Trophoblast cell (in vitro differentiated cells and primary cell): ENCODE measurements around the gene MSI1.
A peak's percentile ranks its signal among the peaks of the same experiment; 100 is the strongest.

Source experiments
- DNase-seq, 2 donors: peaks; one replicate each; pipeline ENCODE4 v3.0.0-alpha.2; 2016
- H2AFZ ChIP-seq: 2 replicates; pipeline ENCODE4 v1.6.1; 2013; ENCODE audit warnings: low read length, moderate library complexity, mild to moderate bottlenecking; ENCODE audit not compliant: insufficient read depth, poor library complexity
- H2AK5ac ChIP-seq: 2 replicates; pipeline ENCODE4 v1.6.1; 2013; ENCODE audit warnings: mild to moderate bottlenecking, low read length
- H2BK120ac ChIP-seq: 2 replicates; pipeline ENCODE4 v1.6.1; 2013; ENCODE audit warnings: low read length, mild to moderate bottlenecking, moderate library complexity; ENCODE audit not compliant: insufficient read depth, poor library complexity
- H2BK12ac ChIP-seq: 2 replicates; pipeline ENCODE4 v1.6.1; 2013; ENCODE audit warnings: mild to moderate bottlenecking, low read length, moderate library complexity
- H2BK5ac ChIP-seq: 2 replicates; pipeline ENCODE4 v1.6.1; 2013; ENCODE audit warnings: low read length, low read depth, moderate library complexity, mild to moderate bottlenecking; ENCODE audit not compliant: poor library complexity
- H3K14ac ChIP-seq: 2 replicates; pipeline ENCODE4 v1.6.1; 2013; ENCODE audit warnings: mild to moderate bottlenecking, low read length
- H3K18ac ChIP-seq: 2 replicates; pipeline ENCODE4 v1.6.1; 2013; ENCODE audit warnings: mild to moderate bottlenecking, low read length
- H3K23ac ChIP-seq: 2 replicates; pipeline ENCODE4 v1.6.1; 2013; ENCODE audit warnings: low read length
- H3K27ac ChIP-seq: 2 replicates; pipeline ENCODE4 v1.5.1; 2013; ENCODE audit warnings: low read depth, mild to moderate bottlenecking, inconsistent platforms, low read length, moderate library complexity
- H3K27me3 ChIP-seq: 2 replicates; pipeline ENCODE4 v1.6.1; 2013; ENCODE audit warnings: inconsistent platforms, mild to moderate bottlenecking, low read length, moderate library complexity; ENCODE audit not compliant: insufficient read depth
- H3K36me3 ChIP-seq, 2 experiments: 1 replicate in 1 of 2; 2 replicates in 1 of 2; pipeline ENCODE4 v1.6.1; 2013; ENCODE audit warnings: low read length in 2 of 2, mild to moderate bottlenecking in 2 of 2, moderate library complexity in 1 of 2; ENCODE audit not compliant: insufficient read depth in 2 of 2, control insufficient read depth in 1 of 2
- H3K4ac ChIP-seq: 2 replicates; pipeline ENCODE4 v1.6.1; 2013; ENCODE audit warnings: low read depth, mild to moderate bottlenecking, low read length, moderate library complexity
- H3K4me1 ChIP-seq, 2 experiments: 1 replicate in 1 of 2; 2 replicates in 1 of 2; pipeline ENCODE4 v1.6.1; 2013; ENCODE audit warnings: low read length in 2 of 2, mild to moderate bottlenecking in 2 of 2, moderate library complexity in 1 of 2; ENCODE audit not compliant: insufficient read depth in 2 of 2, control insufficient read depth in 1 of 2
- H3K4me2 ChIP-seq: 2 replicates; pipeline ENCODE4 v1.6.1; 2013; ENCODE audit warnings: inconsistent platforms, mild to moderate bottlenecking, low read length, moderate library complexity
- H3K4me3 ChIP-seq: 2 replicates; pipeline ENCODE4 v1.5.1; 2013; ENCODE audit warnings: mild to moderate bottlenecking, low read depth, low read length, inconsistent platforms
- H3K79me1 ChIP-seq: one replicate; pipeline ENCODE4 v1.6.1; 2013; ENCODE audit warnings: low read length
- H3K79me2 ChIP-seq: 2 replicates; pipeline ENCODE4 v1.6.1; 2013; ENCODE audit warnings: low read length, mild to moderate bottlenecking; ENCODE audit not compliant: control insufficient read depth, insufficient read depth, poor library complexity
- H3K9ac ChIP-seq: 2 replicates; pipeline ENCODE4 v1.6.1; 2013; ENCODE audit warnings: mild to moderate bottlenecking, low read length
- H3K9me3 ChIP-seq: 2 replicates; pipeline ENCODE4 v1.6.1; 2013; ENCODE audit warnings: low read depth, mild to moderate bottlenecking, control low read depth, inconsistent platforms, low read length; ENCODE audit not compliant: insufficient read depth
- H4K12ac ChIP-seq: 2 replicates; pipeline ENCODE4 v1.6.1; 2013; ENCODE audit warnings: low read depth, mild to moderate bottlenecking, low read length, moderate library complexity
- H4K8ac ChIP-seq: 2 replicates; pipeline ENCODE4 v1.6.1; 2013; ENCODE audit warnings: low read depth, mild to moderate bottlenecking, low read length, moderate library complexity
- H4K91ac ChIP-seq: one replicate; pipeline ENCODE4 v1.6.1; 2013; ENCODE audit warnings: low read depth, mild to moderate bottlenecking, low read length, moderate library complexity
- WGBS: extraction: QIAGEN DNeasy Blood & Tissue Kit; methylation state at CpG from one replicate; pipeline ENCODE4 v1.1.7; 2013; ENCODE audit warnings: missing lambda C conversion rate; ENCODE audit not compliant: insufficient read length, insufficient coverage; ENCODE audit errors: extremely low coverage; 5-methylcytosine and 5-hydroxymethylcytosine counted together

The MSI1 gene

DNA sequence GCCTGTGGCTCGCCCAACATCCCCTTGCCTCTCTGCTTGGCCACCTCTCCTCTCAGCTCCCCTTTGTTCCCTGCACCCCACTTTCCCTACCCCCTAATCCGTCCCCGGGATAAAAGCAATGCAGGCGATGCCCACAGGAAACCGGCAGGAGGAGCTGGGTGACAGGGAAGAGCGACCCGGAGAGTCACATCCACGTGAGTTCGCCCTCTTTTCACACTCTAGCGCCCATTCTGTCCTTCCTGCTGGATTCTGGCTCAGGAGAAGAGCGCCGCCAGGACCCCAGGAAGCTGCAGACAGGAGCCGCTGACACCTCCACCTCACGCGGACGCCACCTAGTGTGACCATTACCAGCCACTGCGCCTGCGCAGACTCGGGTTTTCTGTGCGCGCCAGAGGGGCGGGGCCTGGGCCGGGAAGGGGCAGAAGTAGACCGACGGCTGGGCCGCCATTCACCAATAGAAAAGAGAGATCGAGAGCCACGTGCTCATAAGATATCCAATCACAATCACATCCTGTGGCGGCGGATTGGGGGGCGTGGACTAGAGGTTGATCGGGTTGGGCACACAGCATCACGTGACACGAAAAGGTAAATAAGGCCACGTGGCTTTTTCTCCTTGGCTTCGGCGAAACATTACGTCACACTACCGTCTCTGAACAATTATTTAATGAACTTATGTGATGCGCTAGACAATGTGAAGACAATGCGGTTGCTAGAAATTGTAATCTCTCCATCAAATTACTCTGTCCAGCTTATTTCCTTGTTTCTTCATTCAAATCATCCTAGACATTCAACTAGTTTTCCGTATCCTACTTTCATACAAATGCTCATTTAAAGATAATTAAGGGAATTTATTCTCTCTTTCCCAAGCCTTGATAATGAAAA, 51.5 kb downstream of the MSI1 start:
- Histone ChIP-seq H2AFZ (peak overlapping the region; percentile 81), H3K9me3 (no peaks in the 10 kb centered on the region), H2BK12ac (no peak overlapping the region), H3K79me1 (peaks cover 6% of the 10 kb centered on the region), H3K9ac (peak overlapping the region; percentile 93), H3K79me2 (peaks cover 1% of the 10 kb centered on the region), H4K91ac (peak overlapping the region; percentile 38), H2AK5ac (no peak overlapping the region), H3K18ac (peak overlapping the region; percentile 92), H3K27me3 (no peaks in the 10 kb centered on the region), H2BK120ac (peak overlapping the region; percentile 77), H3K27ac (peak overlapping the region; percentile 22), H3K36me3 (no peaks in the 10 kb centered on the region), H3K14ac (peak overlapping the region; percentile 78), H3K4me3 (peak overlapping the region; percentile 75), H3K4me2 (peak overlapping the region; percentile 98), H4K8ac (peak overlapping the region; percentile 87), H4K12ac (peak overlapping the region; percentile 90), H3K4me1 (peaks cover 5% of the 10 kb centered on the region in 2 experiments), H2BK5ac (peak overlapping the region; percentile 14), H3K4ac (peak overlapping the region; percentile 81), H3K23ac (no peak overlapping the region)
- no CpG with 5 or more reads among the region's 42 CpGs for WGBS
- peak; percentile 100 for DNase-seq

- Histone ChIP-seq H3K36me3 (no peaks in the 10 kb centered on the region), H2BK120ac (peak overlapping the region; percentile 77), H3K9ac (peak overlapping the region; percentile 71), H3K14ac (peak overlapping the region; percentile 78), H3K27me3 (no peaks in the 10 kb centered on the region), H2AK5ac (no peak overlapping the region), H2BK5ac (peak overlapping the region; percentile 14), H3K79me2 (peaks cover 1% of the 10 kb centered on the region), H4K91ac (peak overlapping the region; percentile 38), H2BK12ac (no peak overlapping the region), H2AFZ (peak overlapping the region; percentile 81), H3K27ac (peak overlapping the region; percentile 22), H3K9me3 (no peaks in the 10 kb centered on the region), H3K79me1 (peaks cover 6% of the 10 kb centered on the region), H4K12ac (peak overlapping the region; percentile 90), H3K4me2 (peak overlapping the region; percentile 98), H3K4ac (peak overlapping the region; percentile 81), H4K8ac (peak overlapping the region; percentile 87), H3K18ac (no peak overlapping the region), H3K4me1 (peaks cover 5% of the 10 kb centered on the region in 2 experiments), H3K4me3 (peak overlapping the region; percentile 75), H3K23ac (no peak overlapping the region)
- peak; percentile 10 to 57 for DNase-seq
- no CpG with 5 or more reads among the region's 9 CpGs for WGBS
Observed at GRCh38 chr12:120316798-120317223, 52.2 kb downstream of the MSI1 start.

DNA sequence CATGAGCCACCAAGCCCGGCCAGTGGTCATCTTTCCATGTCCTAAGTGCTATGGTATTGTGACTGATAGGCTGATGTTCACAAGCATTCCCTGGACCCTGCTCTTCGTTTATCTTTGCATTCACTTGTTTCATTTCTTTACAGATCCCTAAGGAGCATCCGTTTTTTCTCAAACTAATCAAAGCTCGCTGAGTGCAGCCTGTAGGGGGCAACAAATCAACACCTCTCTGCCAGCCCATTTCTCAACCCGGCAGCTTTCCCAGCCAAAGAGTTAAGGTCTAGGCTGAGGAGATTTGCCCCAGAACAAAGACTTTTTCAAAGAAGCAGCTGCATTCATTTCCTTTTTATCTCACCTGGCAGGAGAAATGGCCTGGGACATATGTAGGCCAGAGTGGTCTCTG, 54.7 kb downstream of the MSI1 start:
- DNase-seq: peak; percentile 4 to 39
- H3K4me2 ChIP-seq: no peak overlapping the region
- H3K79me1 ChIP-seq: peaks cover 6% of the 10 kb centered on the region
- no peak overlapping the region for H3K4me3 ChIP-seq
- H4K8ac ChIP-seq: no peak overlapping the region
- H3K9me3 ChIP-seq: no peaks in the 10 kb centered on the region
- peaks cover 1% of the 10 kb centered on the region for H3K79me2 ChIP-seq
- no peak overlapping the region for H3K9ac ChIP-seq
- H3K23ac ChIP-seq: no peak overlapping the region
- H4K12ac ChIP-seq: no peak overlapping the region
- H2BK12ac ChIP-seq: no peak overlapping the region
- H3K27me3 ChIP-seq: no peaks in the 10 kb centered on the region
- H2AK5ac ChIP-seq: no peak overlapping the region
- no peak overlapping the region for H3K27ac ChIP-seq
- H2BK120ac ChIP-seq: no peak overlapping the region
- H3K4ac ChIP-seq: no peak overlapping the region
- no peak overlapping the region for H3K18ac ChIP-seq
- H3K36me3 ChIP-seq: no peaks in the 10 kb centered on the region
- H2AFZ ChIP-seq: no peak overlapping the region
- no peak overlapping the region for H2BK5ac ChIP-seq
- no peak overlapping the region for H3K14ac ChIP-seq
- WGBS: no CpG with 5 or more reads among the region's 5 CpGs
- no peak overlapping the region for H4K91ac ChIP-seq
- peaks cover 5% of the 10 kb centered on the region in 2 experiments for H3K4me1 ChIP-seq

DNA sequence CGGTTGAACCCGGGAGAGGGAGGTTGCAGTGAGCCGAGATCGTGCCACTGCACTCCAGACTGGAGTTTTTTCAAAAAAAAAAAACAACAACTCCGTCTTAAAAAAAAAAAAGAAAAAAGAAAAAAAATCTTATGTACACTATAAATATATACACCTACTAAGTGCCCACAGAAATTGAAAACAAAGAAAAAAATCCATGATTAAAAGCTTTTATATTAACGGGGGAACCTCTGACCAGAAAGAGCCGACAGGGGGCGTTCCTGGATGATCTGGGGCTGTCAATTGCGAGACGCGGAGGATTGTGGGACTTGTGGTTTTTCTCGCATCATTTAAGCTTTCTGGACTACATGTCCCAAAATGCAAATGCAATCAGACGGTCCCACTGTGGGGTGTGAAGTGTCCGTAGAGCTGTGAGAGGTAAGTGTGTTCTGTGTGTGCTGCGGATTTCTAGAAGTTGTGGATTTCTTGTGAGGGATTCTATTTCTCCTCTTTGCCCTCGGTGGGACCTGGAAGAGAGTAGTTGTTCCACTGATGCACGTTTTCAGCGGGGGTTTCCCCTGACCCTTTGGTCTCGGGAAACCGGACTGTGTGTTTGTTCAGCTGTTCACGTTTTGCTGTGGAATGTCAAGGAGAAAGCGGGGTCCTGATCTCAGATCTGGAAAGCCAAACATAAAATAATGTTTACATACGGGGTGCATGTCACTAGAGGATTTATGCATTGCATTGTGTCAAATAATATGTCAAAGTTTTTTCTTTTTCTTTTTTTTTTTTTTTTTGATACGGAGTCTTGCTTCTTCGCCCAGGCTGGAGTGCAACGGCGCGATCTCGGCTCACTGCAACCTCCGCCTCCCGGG, 66.8 kb downstream of the MSI1 start, which contains the start of gene SIRT4:
Gene SIRT4 (plus strand): TSS at position 360 of the 854 bp plus-strand sequence. CDS start 1,241 bp downstream, outside the sequence.
- WGBS: no CpG with 5 or more reads among the region's 31 CpGs

More for the DNA sequence above, 66.8 kb downstream of the MSI1 start, which contains the start of gene SIRT4:
- peak within 1 kb of the TSS; percentile 68 for H4K8ac ChIP-seq
- no peak within 1 kb of the TSS for H3K27ac ChIP-seq
- H2AFZ ChIP-seq: peak within 1 kb of the TSS; percentile 77
- H2BK5ac ChIP-seq: peak within 1 kb of the TSS; percentile 54
- peak within 1 kb of the TSS; percentile 15 for H2BK12ac ChIP-seq
- H4K91ac ChIP-seq: peak within 1 kb of the TSS; percentile 58
- H3K4me3 ChIP-seq: peak within 1 kb of the TSS; percentile 76
- H3K9me3 ChIP-seq: no peaks in the 10 kb centered on the region
- H3K9ac ChIP-seq: peak within 1 kb of the TSS; percentile 91
- peaks cover 3% of the 10 kb centered on the region for H3K79me1 ChIP-seq
- H2BK120ac ChIP-seq: peak within 1 kb of the TSS; percentile 67
- peak; percentile 91 to 97 for DNase-seq
- no peak within 1 kb of the TSS for H4K12ac ChIP-seq
- H3K23ac ChIP-seq: no peak within 1 kb of the TSS
- H3K4me2 ChIP-seq: peak within 1 kb of the TSS; percentile 67
- H3K4ac ChIP-seq: peak within 1 kb of the TSS; percentile 43
- H3K14ac ChIP-seq: no peak within 1 kb of the TSS
- no peaks in the 10 kb centered on the region for H3K27me3 ChIP-seq
- H3K18ac ChIP-seq: no peak within 1 kb of the TSS
- H3K79me2 ChIP-seq: no peaks in the 10 kb centered on the region
- peaks cover 0 to 3% of the 10 kb centered on the region in 2 experiments for H3K36me3 ChIP-seq
- peaks cover 0 to 3% of the 10 kb centered on the region in 2 experiments for H3K4me1 ChIP-seq
- no peak within 1 kb of the TSS for H2AK5ac ChIP-seq
